ENCODE results near the gene NPEPPS.

NPEPPS gene

DNA sequence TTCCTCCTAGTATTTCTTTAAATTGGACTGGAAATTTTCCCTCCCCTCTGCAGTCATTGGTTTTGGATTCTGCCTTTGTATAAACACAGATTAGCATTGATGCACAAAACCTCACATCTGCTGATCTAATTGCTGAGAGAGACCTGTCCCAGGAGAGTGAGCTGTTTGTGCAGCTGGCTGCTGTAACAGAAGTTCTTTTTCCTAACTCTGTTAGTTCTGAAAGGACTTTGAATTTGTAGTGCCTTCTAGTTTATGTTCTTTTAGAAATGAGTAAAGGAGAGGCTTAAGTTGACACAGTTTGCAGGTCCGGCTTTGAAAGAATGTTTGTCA lies 73.7 kb downstream of the NPEPPS start:
- Histone ChIP-seq H3K9me3 (ENCODE audit: control insufficient read depth, insufficient read depth, low read length) (no peaks in the 10 kb centered on the region), H3K9ac (ENCODE audit: low read depth, low read length) (no peak overlapping the region), H3K36me3 (ENCODE audit: insufficient read depth, low read length) (peaks cover 37% of the 10 kb centered on the region), H3K4me1 (ENCODE audit: insufficient read depth, low read length) (no peaks in the 10 kb centered on the region)

- Histone ChIP-seq H3K9me3 (ENCODE audit: control insufficient read depth, insufficient read depth, low read length) (no peaks in the 10 kb centered on the region), H3K9ac (ENCODE audit: low read depth, low read length) (no peak overlapping the region), H3K36me3 (ENCODE audit: insufficient read depth, low read length) (peaks cover 34% of the 10 kb centered on the region), H3K4me1 (ENCODE audit: insufficient read depth, low read length) (no peaks in the 10 kb centered on the region)
Observed at GRCh38 chr17:47605011-47605410, 74.1 kb downstream of the NPEPPS start.

GRCh38 chr17:47607481-47607880 lies 76.6 kb downstream of the NPEPPS start:
- H3K9me3 ChIP-seq (ENCODE audit: control insufficient read depth, insufficient read depth, low read length) = no peaks in the 10 kb centered on the region
- H3K4me1 ChIP-seq (ENCODE audit: insufficient read depth, low read length) = no peaks in the 10 kb centered on the region
- H3K9ac ChIP-seq (ENCODE audit: low read depth, low read length) = no peak overlapping the region
- H3K36me3 ChIP-seq (ENCODE audit: insufficient read depth, low read length) = peaks cover 24% of the 10 kb centered on the region

GRCh38 chr17:47611372-47612350 lies 80.8 kb downstream of the NPEPPS start:
- Histone ChIP-seq H3K9ac (ENCODE audit: low read depth, low read length) (no peak overlapping the region), H3K36me3 (ENCODE audit: insufficient read depth, low read length) (peaks cover 21% of the 10 kb centered on the region), H3K4me1 (ENCODE audit: insufficient read depth, low read length) (no peaks in the 10 kb centered on the region), H3K9me3 (ENCODE audit: control insufficient read depth, insufficient read depth, low read length) (no peaks in the 10 kb centered on the region)

DNA sequence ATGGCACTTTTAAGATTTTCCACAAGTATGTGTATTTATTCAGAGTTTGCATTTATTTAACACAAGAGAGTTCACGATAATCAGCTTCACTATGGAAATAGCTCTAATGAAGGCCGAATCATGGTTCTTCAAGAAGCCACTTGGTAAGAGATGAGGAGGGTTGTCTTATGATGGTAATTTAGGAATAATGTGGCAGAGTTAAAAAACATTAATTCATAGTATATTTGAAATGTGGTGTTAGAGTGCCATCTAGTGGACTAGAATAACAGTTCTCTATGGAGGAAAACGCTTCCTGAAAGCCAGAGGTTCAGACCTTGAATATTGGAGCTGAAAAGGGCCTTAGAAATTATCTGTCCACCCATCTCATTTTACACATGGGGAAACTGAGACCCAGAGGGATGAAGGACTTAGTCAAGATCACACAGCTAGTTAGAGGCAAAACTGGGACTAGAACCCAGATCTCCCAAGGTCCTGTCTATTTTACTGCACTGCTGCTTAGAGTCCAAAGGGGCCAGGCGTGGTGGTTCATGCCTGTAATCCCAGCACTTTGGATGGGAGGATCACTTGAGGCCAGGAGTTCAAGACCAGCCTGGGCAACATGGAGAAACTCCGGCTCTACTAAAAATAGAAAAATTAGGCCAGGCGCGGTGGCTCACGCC lies 85.0 kb downstream of the NPEPPS start:
- H3K36me3 ChIP-seq (ENCODE audit: insufficient read depth, low read length) = peaks cover 30% of the 10 kb centered on the region
- peaks cover 6% of the 10 kb centered on the region for H3K4me1 ChIP-seq (ENCODE audit: insufficient read depth, low read length)
- no peak overlapping the region for H3K9ac ChIP-seq (ENCODE audit: low read depth, low read length)
- no peaks in the 10 kb centered on the region for H3K9me3 ChIP-seq (ENCODE audit: control insufficient read depth, insufficient read depth, low read length)

- peaks cover 22% of the 10 kb centered on the region for H3K36me3 ChIP-seq (ENCODE audit: insufficient read depth, low read length)
- no peaks in the 10 kb centered on the region for H3K9me3 ChIP-seq (ENCODE audit: control insufficient read depth, insufficient read depth, low read length)
- H3K4me1 ChIP-seq (ENCODE audit: insufficient read depth, low read length) = peaks cover 28% of the 10 kb centered on the region
- no peak overlapping the region for H3K9ac ChIP-seq (ENCODE audit: low read depth, low read length)
Observed at GRCh38 chr17:47618410-47618809, 87.5 kb downstream of the NPEPPS start.

GRCh38 chr17:47620503-47621245 lies 89.8 kb downstream of the NPEPPS start:
- Histone ChIP-seq H3K9me3 (ENCODE audit: control insufficient read depth, insufficient read depth, low read length) (no peaks in the 10 kb centered on the region), H3K9ac (ENCODE audit: low read depth, low read length) (no peak overlapping the region), H3K36me3 (ENCODE audit: insufficient read depth, low read length) (peaks cover 24% of the 10 kb centered on the region), H3K4me1 (ENCODE audit: insufficient read depth, low read length) (peaks cover 32% of the 10 kb centered on the region)

- Histone ChIP-seq H3K9me3 (ENCODE audit: control insufficient read depth, insufficient read depth, low read length) (no peaks in the 10 kb centered on the region), H3K4me1 (ENCODE audit: insufficient read depth, low read length) (peaks cover 32% of the 10 kb centered on the region), H3K9ac (ENCODE audit: low read depth, low read length) (no peak overlapping the region), H3K36me3 (ENCODE audit: insufficient read depth, low read length) (peaks cover 24% of the 10 kb centered on the region)
Observed at GRCh38 chr17:47621293-47622179, 90.6 kb downstream of the NPEPPS start.

DNA sequence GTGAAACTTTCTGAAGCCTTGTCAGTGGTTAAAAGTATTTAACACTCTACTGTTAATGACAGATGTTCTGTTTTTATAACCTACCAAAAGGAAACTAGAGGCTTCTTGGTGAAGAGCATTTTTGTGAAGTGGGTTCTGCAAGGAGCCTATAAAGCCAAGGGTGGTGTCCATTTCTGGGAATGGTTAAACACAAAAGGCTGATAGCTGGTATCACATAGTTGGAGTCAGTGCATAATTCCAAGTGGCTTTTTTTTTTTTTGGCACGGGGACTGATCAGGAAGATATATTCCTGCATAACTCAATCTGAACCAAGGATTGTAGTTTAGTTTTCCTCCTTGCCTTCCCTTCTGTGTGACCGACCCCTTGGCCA lies 91.3 kb downstream of the NPEPPS start:
- peaks cover 24% of the 10 kb centered on the region for H3K36me3 ChIP-seq (ENCODE audit: insufficient read depth, low read length)
- H3K4me1 ChIP-seq (ENCODE audit: insufficient read depth, low read length) = peaks cover 32% of the 10 kb centered on the region
- H3K9ac ChIP-seq (ENCODE audit: low read depth, low read length) = no peak overlapping the region
- H3K9me3 ChIP-seq (ENCODE audit: control insufficient read depth, insufficient read depth, low read length) = no peaks in the 10 kb centered on the region

GRCh38 chr17:47624727-47625068 lies 93.8 kb downstream of the NPEPPS start:
- Histone ChIP-seq H3K9me3 (ENCODE audit: control insufficient read depth, insufficient read depth, low read length) (no peaks in the 10 kb centered on the region), H3K36me3 (ENCODE audit: insufficient read depth, low read length) (peaks cover 11% of the 10 kb centered on the region; the same call in 1 of the 2 replicates), H3K4me1 (ENCODE audit: insufficient read depth, low read length) (peaks cover 32% of the 10 kb centered on the region), H3K9ac (ENCODE audit: low read depth, low read length) (no peak overlapping the region)

DNA sequence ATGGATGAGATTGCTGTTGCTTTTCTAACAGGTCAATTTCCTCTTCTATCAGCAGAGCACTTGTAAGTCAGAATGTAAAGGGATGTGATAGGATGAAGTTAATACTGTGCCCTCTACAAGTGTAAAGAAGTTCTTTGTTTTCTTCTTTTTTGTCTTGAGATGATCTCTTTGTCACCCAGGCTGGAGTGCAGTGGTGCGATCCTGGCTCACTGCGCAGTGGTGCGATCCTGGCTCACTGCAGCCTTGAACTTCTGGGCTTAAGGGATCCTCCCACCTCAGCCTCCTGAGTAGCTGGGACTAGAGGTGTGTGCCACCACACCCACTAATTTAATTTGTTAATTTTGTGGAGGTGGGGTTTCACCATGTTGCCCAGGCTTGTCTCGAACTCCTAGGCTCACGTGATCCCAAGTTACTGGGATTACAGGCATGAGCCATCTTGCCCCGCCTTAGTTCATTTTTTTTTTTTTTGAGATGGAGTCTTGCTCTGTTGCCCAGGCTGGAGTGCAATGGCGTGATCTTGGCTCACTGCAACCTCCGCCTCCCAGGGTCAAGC lies 97.2 kb downstream of the NPEPPS start:
- Histone ChIP-seq H3K4me1 (ENCODE audit: insufficient read depth, low read length) (peaks cover 7% of the 10 kb centered on the region; the same call in 1 of the 2 replicates), H3K9ac (ENCODE audit: low read depth, low read length) (no peak overlapping the region), H3K9me3 (ENCODE audit: control insufficient read depth, insufficient read depth, low read length) (no peaks in the 10 kb centered on the region), H3K36me3 (ENCODE audit: insufficient read depth, low read length) (peaks cover 10% of the 10 kb centered on the region; the same call in 1 of the 2 replicates)

GRCh38 chr17:47629826-47630225 lies 98.9 kb downstream of the NPEPPS start:
- Histone ChIP-seq H3K9ac (ENCODE audit: low read depth, low read length) (no peak overlapping the region), H3K9me3 (ENCODE audit: control insufficient read depth, insufficient read depth, low read length) (no peaks in the 10 kb centered on the region), H3K36me3 (ENCODE audit: insufficient read depth, low read length) (peaks cover 5% of the 10 kb centered on the region; the same call in 1 of the 2 replicates), H3K4me1 (ENCODE audit: insufficient read depth, low read length) (no peaks in the 10 kb centered on the region)

DNA sequence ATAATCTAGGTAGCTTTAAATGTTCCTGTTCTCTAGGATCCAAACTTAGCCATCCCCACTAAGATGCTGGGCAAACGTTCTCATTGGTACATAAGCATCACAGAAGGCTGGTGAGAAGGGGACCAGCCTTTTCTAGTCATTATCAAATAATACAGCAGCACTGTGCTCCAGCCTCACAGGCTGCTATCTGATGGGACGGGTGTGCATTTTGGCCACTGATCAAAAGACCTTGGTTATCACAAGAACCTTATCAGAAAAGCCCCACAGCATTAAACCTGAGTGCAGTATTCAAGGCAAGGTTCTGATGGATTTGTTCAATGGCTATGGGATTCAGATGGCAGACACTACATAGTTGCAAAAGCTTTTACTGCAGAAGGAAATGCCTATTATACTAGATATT lies 99.7 kb downstream of the NPEPPS start:
- no peak overlapping the region for H3K9ac ChIP-seq (ENCODE audit: low read depth, low read length)
- no peaks in the 10 kb centered on the region for H3K36me3 ChIP-seq (ENCODE audit: insufficient read depth, low read length)
- H3K4me1 ChIP-seq (ENCODE audit: insufficient read depth, low read length) = no peaks in the 10 kb centered on the region
- H3K9me3 ChIP-seq (ENCODE audit: control insufficient read depth, insufficient read depth, low read length) = no peaks in the 10 kb centered on the region
